ENCODE data around the gene UNC80.

DNA sequence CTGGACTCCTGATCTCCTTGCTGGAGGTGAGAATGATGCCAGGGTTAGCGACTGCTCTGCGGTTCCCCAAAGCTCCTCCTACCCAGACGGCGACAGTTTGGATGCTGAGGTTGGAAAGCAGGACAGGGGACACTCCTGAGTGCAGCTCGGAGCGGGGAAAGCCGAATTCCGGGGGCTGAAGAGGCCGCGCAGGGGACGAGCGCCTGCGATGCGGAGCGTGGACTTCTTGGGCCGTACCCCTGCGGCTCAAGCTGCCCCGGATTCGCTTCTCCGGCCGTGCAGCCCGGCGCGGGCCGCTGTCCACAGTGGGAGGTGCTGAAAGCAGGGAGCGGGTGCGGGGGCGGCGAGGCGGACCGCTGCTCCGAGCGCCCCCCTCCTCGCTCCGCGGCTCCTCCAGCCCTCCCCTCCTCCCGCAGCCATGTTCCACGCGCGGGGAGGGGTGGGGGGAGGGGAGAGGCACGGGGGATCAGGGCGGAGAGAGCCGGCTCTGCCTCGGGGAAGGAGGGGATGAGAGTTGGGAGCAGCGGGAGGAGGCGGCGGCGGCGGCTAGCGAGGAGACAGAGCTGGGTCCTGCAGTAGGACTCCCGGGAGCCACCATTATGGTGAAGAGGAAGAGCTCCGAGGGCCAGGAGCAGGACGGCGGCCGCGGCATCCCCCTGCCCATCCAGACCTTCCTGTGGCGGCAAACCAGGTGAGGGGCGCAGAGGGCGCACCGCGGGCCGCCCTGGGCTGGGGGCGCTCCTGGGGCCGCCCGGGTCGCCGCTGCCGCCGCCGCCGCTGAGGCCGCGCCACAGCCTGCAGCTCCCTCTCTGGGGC lies at the start of gene UNC80:
- no peak for TF ChIP-seq CTCF (IDR thresholded peaks at IDR 0.05)
- no peak for TF ChIP-seq EZH2 (IDR thresholded peaks at IDR 0.05; ENCODE audit: borderline replicate concordance, insufficient read depth, low read depth, low read length, poor library complexity, severe bottlenecking)

All from B cell (primary cell).